HEK293 (cell line): ENCODE measurements around the gene MYL3.

ENCODE experiments used
- CTCF ChIA-PET: fragments of 350-600 bp; formaldehyde crosslinking; extraction: SDS; loops from one replicate; lab custom pipeline; 2021; ENCODE audit warnings: antibody characterized with exemption; lab: Yijun Ruan, JAX
- POLR2A ChIA-PET: fragments of 300-600 bp; formaldehyde crosslinking; extraction: SDS; loops from one replicate; lab custom pipeline; 2020; ENCODE audit warnings: antibody characterized with exemption, inconsistent platforms; lab: Yijun Ruan, JAX
- H3K27ac ChIP-seq: fragments of 200-500 bp; sonication (Bioruptor generic); 2 replicates; pipeline ENCODE4 v1.5.1; 2014; ENCODE audit warnings: low read depth, low read length, control low read depth, inconsistent platforms; ENCODE audit errors: extremely low read depth
- H3K36me3 ChIP-seq, 2 experiments: fragments of 200-500 bp in 1 of 2; sonication (Bioruptor generic) in 1 of 2; 1 replicate in 1 of 2; 2 replicates in 1 of 2; pipeline ENCODE4 v1.5.1; 2014 to 2017; ENCODE audit warnings: inconsistent platforms in 2 of 2, low read length in 2 of 2; ENCODE audit not compliant: control insufficient read depth in 2 of 2, insufficient read depth in 1 of 2
- H3K4me1 ChIP-seq: fragments of 200-500 bp; sonication (Bioruptor generic); 2 replicates; pipeline ENCODE4 v1.5.1; 2014; ENCODE audit warnings: mild to moderate bottlenecking, low read length, inconsistent platforms; ENCODE audit not compliant: control insufficient read depth, insufficient read depth
- H3K4me3 ChIP-seq: 2 replicates; pipeline ENCODE4 v1.5.1; 2011; ENCODE audit warnings: low read depth, mild to moderate bottlenecking, control low read depth, low read length, moderate library complexity
- H3K9me3 ChIP-seq: fragments of 200-500 bp; sonication (Bioruptor generic); 2 replicates; pipeline ENCODE4 v1.5.1; 2014; ENCODE audit warnings: low read depth, low read length, inconsistent platforms; ENCODE audit not compliant: control insufficient read depth, insufficient read depth
- CTCF ChIP-seq: fragments of 450-650 bp; formaldehyde crosslinking; IDR thresholded peaks from 2 replicates; pipeline ENCODE4 v1.5.1; 2016; ENCODE audit warnings: missing biosample characterization, missing genetic modification characterization
- EGR2 ChIP-seq: fragments of 450-650 bp; formaldehyde crosslinking; IDR thresholded peaks from 2 replicates; pipeline ENCODE4 v1.5.1; 2016; ENCODE audit warnings: low read depth, missing biosample characterization, missing genetic modification characterization
- GLIS1 ChIP-seq: fragments of 450-650 bp; formaldehyde crosslinking; IDR thresholded peaks from 2 replicates; pipeline ENCODE4 v1.5.1; 2016; ENCODE audit warnings: missing biosample characterization, missing genetic modification characterization
- HOXD13 ChIP-seq: sonication (generic); formaldehyde crosslinking; IDR thresholded peaks from 2 replicates; pipeline ENCODE4 v1.8.0; 2022; ENCODE audit warnings: missing genetic modification reagents, borderline replicate concordance
- KLF16 ChIP-seq: fragments of 450-650 bp; formaldehyde crosslinking; IDR thresholded peaks from 2 replicates; pipeline ENCODE4 v1.5.1; 2017; ENCODE audit warnings: missing biosample characterization, missing genetic modification characterization
- KLF8 ChIP-seq: fragments of 450-650 bp; formaldehyde crosslinking; IDR thresholded peaks from 2 replicates; pipeline ENCODE4 v1.5.1; 2016; ENCODE audit warnings: missing biosample characterization, missing genetic modification characterization
- REPIN1 ChIP-seq: fragments of 450-650 bp; formaldehyde crosslinking; IDR thresholded peaks from 2 replicates; pipeline ENCODE4 v1.5.1; 2017; ENCODE audit warnings: missing biosample characterization, missing genetic modification characterization, low read depth
- SP2 ChIP-seq: fragments of 450-650 bp; formaldehyde crosslinking; IDR thresholded peaks from 2 replicates; pipeline ENCODE4 v1.5.1; 2016; ENCODE audit warnings: missing biosample characterization, missing genetic modification characterization
- ZFHX2 ChIP-seq: fragments of 450-650 bp; formaldehyde crosslinking; conservative IDR thresholded peaks from 2 replicates; pipeline ENCODE4 v1.5.1; 2016; ENCODE audit warnings: missing biosample characterization, missing genetic modification characterization
- ZNF114 ChIP-seq: fragments of 450-650 bp; formaldehyde crosslinking; IDR thresholded peaks from 2 replicates; pipeline ENCODE4 v1.5.0; 2017; ENCODE audit warnings: missing biosample characterization, missing genetic modification characterization
- ZNF121 ChIP-seq: fragments of 450-650 bp; formaldehyde crosslinking; IDR thresholded peaks from 2 replicates; pipeline ENCODE4 v1.5.1; 2016; ENCODE audit warnings: missing biosample characterization, missing genetic modification characterization
- ZNF16 ChIP-seq: fragments of 450-650 bp; formaldehyde crosslinking; IDR thresholded peaks from 2 replicates; pipeline ENCODE4 v1.5.1; 2016; ENCODE audit warnings: low read depth, missing biosample characterization, missing genetic modification characterization
- ZNF214 ChIP-seq: fragments of 450-650 bp; formaldehyde crosslinking; IDR thresholded peaks from 2 replicates; pipeline ENCODE4 v1.5.1; 2017; ENCODE audit warnings: missing biosample characterization, mild to moderate bottlenecking, missing genetic modification characterization, borderline replicate concordance
- ZNF223 ChIP-seq: fragments of 450-650 bp; formaldehyde crosslinking; IDR thresholded peaks from 2 replicates; pipeline ENCODE4 v1.5.1; 2016; ENCODE audit warnings: missing biosample characterization, missing genetic modification characterization
- ZNF311 ChIP-seq: fragments of 450-650 bp; formaldehyde crosslinking; IDR thresholded peaks from 2 replicates; pipeline ENCODE4 v1.5.1; 2017; ENCODE audit warnings: missing biosample characterization, missing genetic modification characterization, borderline replicate concordance
- ZNF549 ChIP-seq: fragments of 450-650 bp; IDR thresholded peaks from 2 replicates; pipeline ENCODE4 v1.5.1; 2018; ENCODE audit warnings: missing biosample characterization, missing genetic modification characterization, mild to moderate bottlenecking, inconsistent platforms, moderate library complexity
- ZNF558 ChIP-seq: fragments of 450-650 bp; formaldehyde crosslinking; IDR thresholded peaks from 2 replicates; pipeline ENCODE4 v1.5.1; 2016; ENCODE audit warnings: missing biosample characterization, missing genetic modification characterization
- ZNF585B ChIP-seq: fragments of 450-650 bp; formaldehyde crosslinking; IDR thresholded peaks from 2 replicates; pipeline ENCODE4 v1.5.1; 2016; ENCODE audit warnings: missing biosample characterization, missing genetic modification characterization
- ZNF626 ChIP-seq: fragments of 450-650 bp; sonication (Bioruptor Pico); formaldehyde crosslinking; IDR thresholded peaks from 2 replicates; pipeline ENCODE4 v1.5.1; 2018; ENCODE audit warnings: missing biosample characterization, missing genetic modification characterization, inconsistent platforms
- ZNF654 ChIP-seq: fragments of 450-650 bp; formaldehyde crosslinking; IDR thresholded peaks from 2 replicates; pipeline ENCODE4 v1.5.1; 2016; ENCODE audit warnings: low read depth, missing biosample characterization, missing genetic modification characterization
- ZNF792 ChIP-seq: fragments of 450-650 bp; formaldehyde crosslinking; IDR thresholded peaks from 2 replicates; pipeline ENCODE4 v1.5.1; 2016; ENCODE audit warnings: missing biosample characterization, missing genetic modification characterization
- ZSCAN16 ChIP-seq: fragments of 450-650 bp; formaldehyde crosslinking; IDR thresholded peaks from 2 replicates; pipeline ENCODE4 v1.5.1; 2016; ENCODE audit warnings: missing biosample characterization, missing genetic modification characterization
- ZSCAN23 ChIP-seq: fragments of 450-650 bp; formaldehyde crosslinking; IDR thresholded peaks from 2 replicates; pipeline ENCODE4 v1.5.1; 2016; ENCODE audit warnings: missing biosample characterization, missing genetic modification characterization
- ZSCAN5A ChIP-seq: fragments of 450-650 bp; formaldehyde crosslinking; IDR thresholded peaks from 2 replicates; pipeline ENCODE4 v1.5.1; 2016; ENCODE audit warnings: missing biosample characterization, missing genetic modification characterization
- TF ChIP-seq, protein P1 (sequence below): fragments of 450-650 bp; formaldehyde crosslinking; IDR thresholded peaks from 2 replicates; pipeline ENCODE4 v1.5.1; 2016; ENCODE audit warnings: missing biosample characterization, missing genetic modification characterization
- TF ChIP-seq, protein P2 (sequence below): fragments of 450-650 bp; formaldehyde crosslinking; IDR thresholded peaks from 2 replicates; pipeline ENCODE4 v1.5.0; 2017; ENCODE audit warnings: missing biosample characterization, missing genetic modification characterization, borderline replicate concordance

MYL3 gene

DNA sequence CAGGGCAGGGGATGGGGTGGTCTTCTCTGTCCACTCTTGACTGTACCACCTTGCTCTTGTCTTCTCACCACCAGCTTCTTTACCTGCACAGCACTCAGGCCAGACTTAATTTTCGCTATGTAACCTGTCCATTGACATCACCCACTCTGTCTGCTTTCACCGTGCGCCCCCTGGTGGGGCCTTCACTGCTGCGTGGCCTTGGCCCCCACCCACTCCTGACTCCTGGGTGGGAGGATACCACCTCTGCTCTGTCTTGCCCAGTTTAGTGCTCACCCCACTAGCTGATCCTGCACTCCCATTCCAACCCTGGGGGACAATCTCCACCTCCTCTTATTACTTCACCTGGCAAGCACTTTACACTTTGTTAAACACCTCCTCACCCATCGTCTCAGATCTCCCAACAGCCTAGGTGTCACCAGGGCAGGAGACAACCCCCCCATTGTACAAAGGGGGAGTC is 32.0 kb upstream of the MYL3 start:
- POLR2A ChIA-PET = interaction anchor here (0.6 kb wide), 1 partner anchor 265 kb away, joined by 3 read pairs; no protein-coding TSS in a partner anchor

DNA sequence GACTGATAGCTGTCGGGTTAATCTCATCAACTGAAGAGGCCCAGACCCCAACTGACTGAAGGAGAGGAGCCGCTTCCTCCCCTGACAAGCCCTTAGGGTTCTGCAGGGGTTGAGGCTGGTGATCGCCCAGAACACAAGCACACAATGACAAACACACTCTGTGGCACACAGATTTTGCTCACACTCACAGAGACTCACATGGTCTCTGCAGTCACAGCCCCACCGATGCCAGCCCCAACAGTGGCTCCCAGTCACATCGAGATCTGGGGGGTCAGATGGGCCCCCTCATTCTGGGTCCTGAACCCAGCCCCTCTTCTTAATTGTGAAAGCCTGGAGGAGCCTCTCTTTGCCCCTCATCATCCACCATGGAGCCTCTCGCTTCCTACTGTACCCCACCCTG is 31.0 kb upstream of the MYL3 start:
- Histone ChIP-seq H3K27ac (no peak overlapping the region), H3K36me3 (no peaks in the 10 kb centered on the region), H3K4me1 (no peaks in the 10 kb centered on the region), H3K4me3 (no peak overlapping the region), H3K9me3 (no peaks in the 10 kb centered on the region)
- ChIA-PET POLR2A (interaction anchor here (0.7 kb wide), 1 partner anchor 82 kb away, joined by 6 read pairs; no protein-coding TSS in a partner anchor), CTCF (interaction anchor here (0.7 to 2.3 kb wide), 11 partner anchors 23 to 407 kb away, joined by 3 to 23 read pairs (median 5); partner anchors contain the start of gene MYL3)
- no peak for TF ChIP-seq ZSCAN5A (tag by site-specific recombination)
- TF ChIP-seq ZNF121 (tag by site-specific recombination) = no peak
- no peak for TF ChIP-seq ZNF214
- TF ChIP-seq ZNF585B (tag by site-specific recombination) = no peak
- TF ChIP-seq KLF8 (tag by site-specific recombination) = no peak
- no peak for TF ChIP-seq HOXD13
- TF ChIP-seq ZNF792 (tag by site-specific recombination) = no peak
- TF ChIP-seq ZNF558 (tag by site-specific recombination) = no peak
- TF ChIP-seq ZNF114 (tag by site-specific recombination) = no peak
- TF ChIP-seq ZNF16 (tag by site-specific recombination) = no peak
- no peak for TF ChIP-seq ZNF223 (tag by site-specific recombination)
- no peak for TF ChIP-seq REPIN1 (tag by site-specific recombination)
- no peak for TF ChIP-seq ZNF311
- TF ChIP-seq ZNF626 = no peak
- no peak for TF ChIP-seq ZSCAN16
- TF ChIP-seq ZSCAN23 = no peak

More for the DNA sequence above, 32.0 kb upstream of the MYL3 start:
- Histone ChIP-seq H3K9me3 (no peaks in the 10 kb centered on the region), H3K27ac (no peak overlapping the region), H3K36me3 (no peaks in the 10 kb centered on the region), H3K4me3 (no peak overlapping the region)
- CTCF ChIA-PET = interaction anchor here (0.6 to 2.3 kb wide), 29 partner anchors 8 to 433 kb away, joined by 3 to 23 read pairs (median 4); partner anchors contain the start of gene MYL3
- TF ChIP-seq EGR2 (tag by site-specific recombination) (peak; percentile 91), GLIS1 (peak; percentile 28; the same call in 1 of the 2 replicates), ZFHX2 (peak; percentile 92), ZNF549 (no peak), SP2 (no peak), KLF16 (tag by site-specific recombination) (peak; percentile 20; the same call in 1 of the 2 replicates), CTCF (tag by site-specific recombination) (peak; percentile 58), ZNF654 (peak; percentile 53)
- TF ChIP-seq, protein P1, sequence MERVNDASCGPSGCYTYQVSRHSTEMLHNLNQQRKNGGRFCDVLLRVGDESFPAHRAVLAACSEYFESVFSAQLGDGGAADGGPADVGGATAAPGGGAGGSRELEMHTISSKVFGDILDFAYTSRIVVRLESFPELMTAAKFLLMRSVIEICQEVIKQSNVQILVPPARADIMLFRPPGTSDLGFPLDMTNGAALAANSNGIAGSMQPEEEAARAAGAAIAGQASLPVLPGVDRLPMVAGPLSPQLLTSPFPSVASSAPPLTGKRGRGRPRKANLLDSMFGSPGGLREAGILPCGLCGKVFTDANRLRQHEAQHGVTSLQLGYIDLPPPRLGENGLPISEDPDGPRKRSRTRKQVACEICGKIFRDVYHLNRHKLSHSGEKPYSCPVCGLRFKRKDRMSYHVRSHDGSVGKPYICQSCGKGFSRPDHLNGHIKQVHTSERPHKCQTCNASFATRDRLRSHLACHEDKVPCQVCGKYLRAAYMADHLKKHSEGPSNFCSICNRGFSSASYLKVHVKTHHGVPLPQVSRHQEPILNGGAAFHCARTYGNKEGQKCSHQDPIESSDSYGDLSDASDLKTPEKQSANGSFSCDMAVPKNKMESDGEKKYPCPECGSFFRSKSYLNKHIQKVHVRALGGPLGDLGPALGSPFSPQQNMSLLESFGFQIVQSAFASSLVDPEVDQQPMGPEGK (tag by site-specific recombination) = peak; percentile 59
- TF ChIP-seq, protein P2, sequence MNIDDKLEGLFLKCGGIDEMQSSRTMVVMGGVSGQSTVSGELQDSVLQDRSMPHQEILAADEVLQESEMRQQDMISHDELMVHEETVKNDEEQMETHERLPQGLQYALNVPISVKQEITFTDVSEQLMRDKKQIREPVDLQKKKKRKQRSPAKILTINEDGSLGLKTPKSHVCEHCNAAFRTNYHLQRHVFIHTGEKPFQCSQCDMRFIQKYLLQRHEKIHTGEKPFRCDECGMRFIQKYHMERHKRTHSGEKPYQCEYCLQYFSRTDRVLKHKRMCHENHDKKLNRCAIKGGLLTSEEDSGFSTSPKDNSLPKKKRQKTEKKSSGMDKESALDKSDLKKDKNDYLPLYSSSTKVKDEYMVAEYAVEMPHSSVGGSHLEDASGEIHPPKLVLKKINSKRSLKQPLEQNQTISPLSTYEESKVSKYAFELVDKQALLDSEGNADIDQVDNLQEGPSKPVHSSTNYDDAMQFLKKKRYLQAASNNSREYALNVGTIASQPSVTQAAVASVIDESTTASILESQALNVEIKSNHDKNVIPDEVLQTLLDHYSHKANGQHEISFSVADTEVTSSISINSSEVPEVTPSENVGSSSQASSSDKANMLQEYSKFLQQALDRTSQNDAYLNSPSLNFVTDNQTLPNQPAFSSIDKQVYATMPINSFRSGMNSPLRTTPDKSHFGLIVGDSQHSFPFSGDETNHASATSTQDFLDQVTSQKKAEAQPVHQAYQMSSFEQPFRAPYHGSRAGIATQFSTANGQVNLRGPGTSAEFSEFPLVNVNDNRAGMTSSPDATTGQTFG = no peak
- TF ChIP-seq, all 188 proteins: peak for 7
- no peaks in the 10 kb centered on the region for H3K4me1 ChIP-seq
